ENCODE results near the gene FGD4. TPM values are rescaled to one million over a fixed set of nuclear protein-coding genes. Genes with fewer than 3 reads are reported as not detected.

Gene FGD4
- total and polyA plus RNA-seq, 2 donors from 2014 or later, result 4.9 to 55.5 TPM

- peaks cover 0 to 2% (median 0%) of the 10 kb centered on the region in 3 donors for H3K4me1 ChIP-seq (ENCODE audit: control insufficient read depth in 2 of 3, insufficient read depth in 2 of 3, low read depth in 1 of 3, low read length in 3 of 3)
- DNase-seq (no peak), FAIRE-seq (no peak)
- no peak overlapping the region for H3K4me3 ChIP-seq (ENCODE audit: low read length in 3 of 3)
- no peak overlapping the region for H3K27ac ChIP-seq (ENCODE audit: low read depth in 2 of 2, low read length in 2 of 2)
- TF ChIP-seq, protein P1, sequence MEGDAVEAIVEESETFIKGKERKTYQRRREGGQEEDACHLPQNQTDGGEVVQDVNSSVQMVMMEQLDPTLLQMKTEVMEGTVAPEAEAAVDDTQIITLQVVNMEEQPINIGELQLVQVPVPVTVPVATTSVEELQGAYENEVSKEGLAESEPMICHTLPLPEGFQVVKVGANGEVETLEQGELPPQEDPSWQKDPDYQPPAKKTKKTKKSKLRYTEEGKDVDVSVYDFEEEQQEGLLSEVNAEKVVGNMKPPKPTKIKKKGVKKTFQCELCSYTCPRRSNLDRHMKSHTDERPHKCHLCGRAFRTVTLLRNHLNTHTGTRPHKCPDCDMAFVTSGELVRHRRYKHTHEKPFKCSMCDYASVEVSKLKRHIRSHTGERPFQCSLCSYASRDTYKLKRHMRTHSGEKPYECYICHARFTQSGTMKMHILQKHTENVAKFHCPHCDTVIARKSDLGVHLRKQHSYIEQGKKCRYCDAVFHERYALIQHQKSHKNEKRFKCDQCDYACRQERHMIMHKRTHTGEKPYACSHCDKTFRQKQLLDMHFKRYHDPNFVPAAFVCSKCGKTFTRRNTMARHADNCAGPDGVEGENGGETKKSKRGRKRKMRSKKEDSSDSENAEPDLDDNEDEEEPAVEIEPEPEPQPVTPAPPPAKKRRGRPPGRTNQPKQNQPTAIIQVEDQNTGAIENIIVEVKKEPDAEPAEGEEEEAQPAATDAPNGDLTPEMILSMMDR (IDR thresholded peaks at IDR 0.05; ENCODE audit: borderline replicate concordance, extremely low read depth, insufficient read depth), result no peak
- intact Hi-C loops (cut with DNase I), result loop anchor here (10.0 kb wide), 1 partner anchor 297 kb away; no protein-coding TSS in a partner anchor
- H3K9ac ChIP-seq (ENCODE audit: low read length in 3 of 3), result no peak overlapping the region
- no peaks in the 10 kb centered on the region for H3K36me3 ChIP-seq (ENCODE audit: control insufficient read depth in 2 of 3, insufficient read depth in 3 of 3, low read length in 3 of 3)
- no peaks in the 10 kb centered on the region for H3K9me3 ChIP-seq (ENCODE audit: control insufficient read depth in 2 of 3, insufficient read depth in 1 of 3, low read length in 3 of 3)
- no peaks in the 10 kb centered on the region for H3K27me3 ChIP-seq (ENCODE audit: control insufficient read depth, insufficient read depth, low read length)
Observed at GRCh38 chr12:32661706-32662105, 262.3 kb downstream of the FGD4 start.

- Histone ChIP-seq H3K36me3 (ENCODE audit: control insufficient read depth in 2 of 3, insufficient read depth in 3 of 3, low read length in 3 of 3) (no peaks in the 10 kb centered on the region), H3K27ac (ENCODE audit: low read depth in 2 of 2, low read length in 2 of 2) (no peak overlapping the region), H3K27me3 (ENCODE audit: control insufficient read depth, insufficient read depth, low read length) (no peaks in the 10 kb centered on the region), H3K4me3 (ENCODE audit: low read length in 3 of 3) (no peak overlapping the region), H3K9ac (ENCODE audit: low read length in 3 of 3) (no peak overlapping the region), H3K4me1 (ENCODE audit: control insufficient read depth in 2 of 3, insufficient read depth in 2 of 3, low read depth in 1 of 3, low read length in 3 of 3) (peaks cover 0 to 2% (median 0%) of the 10 kb centered on the region in 3 donors), H3K9me3 (ENCODE audit: control insufficient read depth in 2 of 3, insufficient read depth in 1 of 3, low read length in 3 of 3) (no peaks in the 10 kb centered on the region)
- intact Hi-C loops (cut with DNase I), result loop anchor here (10.0 kb wide), 1 partner anchor 298 kb away; no protein-coding TSS in a partner anchor
- FAIRE-seq (no peak), DNase-seq (no peak)
- TF ChIP-seq, protein P1 (IDR thresholded peaks at IDR 0.05; ENCODE audit: borderline replicate concordance, extremely low read depth, insufficient read depth), result no peak
Observed at GRCh38 chr12:32662665-32663064, 263.3 kb downstream of the FGD4 start.

GRCh38 chr12:32666018-32666417 lies 266.7 kb downstream of the FGD4 start:
- Histone ChIP-seq H3K4me1 (ENCODE audit: control insufficient read depth in 2 of 3, insufficient read depth in 2 of 3, low read depth in 1 of 3, low read length in 3 of 3) (no peaks in the 10 kb centered on the region), H3K9ac (ENCODE audit: low read length in 3 of 3) (no peak overlapping the region), H3K4me3 (ENCODE audit: low read length in 3 of 3) (peak overlapping the region in 1 of 3 donors; percentile 32), H3K9me3 (ENCODE audit: control insufficient read depth in 2 of 3, insufficient read depth in 1 of 3, low read length in 3 of 3) (no peaks in the 10 kb centered on the region), H3K27me3 (ENCODE audit: control insufficient read depth, insufficient read depth, low read length) (no peaks in the 10 kb centered on the region), H3K36me3 (ENCODE audit: control insufficient read depth in 2 of 3, insufficient read depth in 3 of 3, low read length in 3 of 3) (no peaks in the 10 kb centered on the region), H3K27ac (ENCODE audit: low read depth in 2 of 2, low read length in 2 of 2) (no peak overlapping the region)
- no peak for FAIRE-seq
- TF ChIP-seq, protein P1 (IDR thresholded peaks at IDR 0.05; ENCODE audit: borderline replicate concordance, extremely low read depth, insufficient read depth), result no peak
- no peak for DNase-seq
- intact Hi-C loops (cut with DNase I), result loop anchor here (10.0 kb wide), 1 partner anchor 301 kb away; no protein-coding TSS in a partner anchor

GRCh38 chr12:32669584-32669983 lies 270.2 kb downstream of the FGD4 start:
- H3K4me1 ChIP-seq (ENCODE audit: control insufficient read depth in 2 of 3, insufficient read depth in 2 of 3, low read depth in 1 of 3, low read length in 3 of 3), result no peaks in the 10 kb centered on the region
- no peaks in the 10 kb centered on the region for H3K36me3 ChIP-seq (ENCODE audit: control insufficient read depth in 2 of 3, insufficient read depth in 3 of 3, low read length in 3 of 3)
- H3K27me3 ChIP-seq (ENCODE audit: control insufficient read depth, insufficient read depth, low read length), result no peaks in the 10 kb centered on the region
- H3K9ac ChIP-seq (ENCODE audit: low read length in 3 of 3), result no peak overlapping the region
- H3K27ac ChIP-seq (ENCODE audit: low read depth in 2 of 2, low read length in 2 of 2), result no peak overlapping the region
- TF ChIP-seq, protein P1 (IDR thresholded peaks at IDR 0.05; ENCODE audit: borderline replicate concordance, extremely low read depth, insufficient read depth), result no peak
- no peak overlapping the region for H3K4me3 ChIP-seq (ENCODE audit: low read length in 3 of 3)
- no peaks in the 10 kb centered on the region for H3K9me3 ChIP-seq (ENCODE audit: control insufficient read depth in 2 of 3, insufficient read depth in 1 of 3, low read length in 3 of 3)
- no peak for DNase-seq
- intact Hi-C loops (cut with DNase I), result loop anchor here (10.0 kb wide), 1 partner anchor 305 kb away; no protein-coding TSS in a partner anchor
- FAIRE-seq, result no peak

All from kidney (tissue), 14 donors.